ENCODE data around the gene GRPR.

GRCh38 chrX:16156692-16157331 lies 33.4 kb downstream of the GRPR start:
- TF ChIP-seq EZH2 (IDR thresholded peaks at IDR 0.05; ENCODE audit: insufficient read depth, low read length) (no peak), CTCF (IDR thresholded peaks at IDR 0.05; ENCODE audit: insufficient read depth, low read depth, low read length) (no peak)
